GM23248 (cell line): Measurements from ENCODE around the gene VRK3. TPM values are rescaled to one million over a fixed set of nuclear protein-coding genes. Genes with fewer than 3 reads are reported as not detected.

ENCODE experiments used
- DNase-seq: peaks from one replicate; pipeline ENCODE4 v3.0.0-alpha.2; 2015
- H2AFZ ChIP-seq: fragments of 200-600 bp; sonication (generic); 2 replicates; pipeline ENCODE4 v1.6.1; 2016; ENCODE audit warnings: antibody characterized with exemption
- H3F3A ChIP-seq: fragments of 200-600 bp; sonication (generic); 2 replicates; pipeline ENCODE4 v1.6.1; 2016; ENCODE audit warnings: mild to moderate bottlenecking, antibody characterized with exemption, mixed run types; ENCODE audit not compliant: insufficient read depth
- H3K27ac ChIP-seq: fragments of 200-600 bp; sonication (generic); 2 replicates; pipeline ENCODE4 v1.5.1; 2016; ENCODE audit warnings: mild to moderate bottlenecking
- H3K27me3 ChIP-seq: fragments of 200-600 bp; sonication (generic); replicated peaks from 2 replicates; pipeline ENCODE4 v1.6.1; 2016; ENCODE audit warnings: mild to moderate bottlenecking; ENCODE audit not compliant: insufficient read depth
- H3K36me3 ChIP-seq: fragments of 200-600 bp; sonication (generic); 2 replicates; pipeline ENCODE4 v1.6.1; 2016; ENCODE audit warnings: low read depth, mild to moderate bottlenecking
- H3K4me1 ChIP-seq: fragments of 200-600 bp; sonication (generic); 2 replicates; pipeline ENCODE4 v1.6.1; 2016; ENCODE audit warnings: mild to moderate bottlenecking; ENCODE audit not compliant: insufficient read depth
- H3K4me2 ChIP-seq: fragments of 200-600 bp; sonication (generic); one replicate; pipeline ENCODE4 v1.6.1; 2016; ENCODE audit warnings: mild to moderate bottlenecking; ENCODE audit not compliant: unreplicated experiment
- H3K4me3 ChIP-seq: fragments of 200-600 bp; sonication (generic); 2 replicates; pipeline ENCODE4 v1.5.1; 2016; ENCODE audit warnings: mild to moderate bottlenecking
- H3K79me2 ChIP-seq: fragments of 200-600 bp; sonication (generic); 2 replicates; pipeline ENCODE4 v1.6.1; 2016; ENCODE audit warnings: mild to moderate bottlenecking; ENCODE audit not compliant: insufficient read depth
- H3K9ac ChIP-seq: fragments of 200-600 bp; sonication (generic); 2 replicates; pipeline ENCODE4 v1.6.1; 2016; ENCODE audit warnings: mild to moderate bottlenecking
- H3K9me2 ChIP-seq: fragments of 200-600 bp; sonication (generic); 2 replicates; pipeline ENCODE4 v1.6.1; 2016; ENCODE audit warnings: mixed run types, mild to moderate bottlenecking, moderate library complexity; ENCODE audit not compliant: insufficient read depth
- H3K9me3 ChIP-seq: fragments of 200-600 bp; sonication (generic); one replicate; pipeline ENCODE4 v1.6.1; 2017; ENCODE audit warnings: low read depth
- H4K20me1 ChIP-seq: fragments of 200-600 bp; sonication (generic); 2 replicates; pipeline ENCODE4 v1.6.0; 2016; ENCODE audit not compliant: insufficient read depth
- EZH2 ChIP-seq: fragments of 200-600 bp; sonication (generic); IDR thresholded peaks from 2 replicates; pipeline ENCODE4 v1.6.1; 2018; ENCODE audit warnings: antibody characterized with exemption, mild to moderate bottlenecking; ENCODE audit not compliant: insufficient read depth, poor library complexity, severe bottlenecking
- EZH2phosphoT487 ChIP-seq: fragments of 200-600 bp; sonication (generic); IDR thresholded peaks from 2 replicates; pipeline ENCODE4 v1.6.1; 2018; ENCODE audit warnings: antibody characterized with exemption, moderate library complexity, mild to moderate bottlenecking, low read depth; ENCODE audit not compliant: insufficient read depth
- WGBS, 2 experiments: methylation state at CpG; one replicate each; pipeline ENCODE4 v1.1.6; 2015 to 2017; ENCODE audit warnings: low lambda C conversion rate in 2 of 2, low coverage in 1 of 2; ENCODE audit errors: missing lambda C conversion rate in 2 of 2; 5-methylcytosine and 5-hydroxymethylcytosine counted together
- in situ Hi-C: fragments of 300-500 bp; cut with MboI; formaldehyde crosslinking; loops from 2 replicates; pipeline ENCODE4 v1.15.0; 2020
- polyA plus RNA-seq: library from polyadenylated mRNA; unstranded; fragments of >200 nt; fragmentation: Nextera tagmentation; extraction: Ambion mirVana; gene quantifications from 2 replicates; pipeline ENCODE4 v1.2.1, GENCODE V29; 2016
- total RNA-seq: library from RNA; depleted of rRNA; stranded (reverse); fragments of >200 nt; shearing (Covaris generic); gene quantifications from 2 replicates; pipeline ENCODE4 v1.2.3, GENCODE V29; 2014

Gene VRK3
- total and polyA plus RNA-seq, 2 experiments from 2014 or later, result 30.8 to 45.6 TPM

DNA sequence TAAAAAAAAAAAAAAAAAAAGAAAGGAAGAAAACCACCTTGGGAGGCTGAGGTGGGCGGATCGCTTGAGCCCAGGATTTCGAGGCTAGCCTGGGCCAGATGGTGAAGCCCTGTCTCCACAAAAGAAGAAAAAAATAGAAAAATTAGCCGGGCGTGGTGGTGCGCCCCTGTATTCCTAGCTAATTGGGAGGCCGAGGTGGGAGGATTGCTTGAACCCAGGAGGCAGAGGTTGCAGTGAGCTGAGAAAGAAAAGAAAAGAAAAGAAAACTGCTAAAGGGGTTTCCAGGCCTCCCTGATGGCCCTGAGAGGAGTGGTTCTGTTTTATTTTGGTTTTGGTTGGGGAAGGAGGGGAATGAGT lies 1.4 kb upstream of the VRK3 start:
- no peak for DNase-seq
- H3K9me2 ChIP-seq, result no peaks in the 10 kb centered on the region
- H3K36me3 ChIP-seq, result no peaks in the 10 kb centered on the region
- H2AFZ ChIP-seq, result no peak overlapping the region
- H3K9me3 ChIP-seq, result no peaks in the 10 kb centered on the region
- peak overlapping the region; percentile 86 for H3K9ac ChIP-seq
- H3K27ac ChIP-seq, result no peak overlapping the region
- peaks cover 19% of the 10 kb centered on the region for H3K4me1 ChIP-seq
- TF ChIP-seq EZH2 (no peak), EZH2phosphoT487 (no peak)
- no peaks in the 10 kb centered on the region for H4K20me1 ChIP-seq
- H3K27me3 ChIP-seq, result no peaks in the 10 kb centered on the region
- in situ Hi-C loops, result no loop called here
- no peaks in the 10 kb centered on the region for H3F3A ChIP-seq
- H3K4me2 ChIP-seq, result peak overlapping the region; percentile 58
- H3K79me2 ChIP-seq, result peaks cover 91% of the 10 kb centered on the region
- 90 to 93% methylated on average over 7 of the region's 7 CpGs for WGBS, 2 experiments
- peak overlapping the region; percentile 88 for H3K4me3 ChIP-seq

DNA sequence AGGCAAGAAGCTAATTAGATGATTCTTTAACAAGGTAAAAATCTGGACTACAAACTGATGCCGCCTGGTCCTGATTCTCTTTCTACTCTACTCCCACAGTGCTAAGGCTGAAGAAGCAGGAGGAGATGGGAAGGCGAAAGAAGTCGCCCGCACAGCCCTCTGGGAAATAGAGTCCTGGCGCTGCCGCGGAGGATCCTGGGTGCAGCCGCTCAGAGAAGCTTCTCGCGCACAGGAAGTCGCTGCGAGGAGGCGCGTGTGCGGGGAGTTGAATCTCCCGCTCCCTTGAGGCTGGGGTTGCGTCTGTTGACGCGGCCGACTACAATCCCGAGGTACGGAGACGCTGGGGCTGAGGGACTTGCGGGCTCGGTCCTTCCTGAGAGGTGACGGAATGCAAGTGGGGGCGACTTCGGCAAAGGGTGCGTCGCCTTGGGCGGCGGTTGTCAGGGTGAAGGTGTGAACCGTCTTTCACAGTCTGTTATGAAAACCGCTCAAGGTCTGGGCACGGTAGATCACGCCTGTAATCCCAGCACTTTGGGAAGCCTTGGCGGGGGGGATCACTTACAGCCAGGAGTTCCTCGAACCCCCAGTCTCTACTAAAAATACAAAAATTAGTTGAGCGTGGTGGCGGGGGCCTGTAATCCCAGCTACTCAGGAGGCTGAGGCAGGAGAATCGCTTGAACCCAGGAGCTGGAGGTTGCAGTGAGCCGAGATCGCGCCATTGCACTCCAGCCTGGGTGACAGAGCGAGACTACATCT lies 800 bp upstream of the VRK3 start, which contains the start of gene ZNF473:
TSS of gene ZNF473 (plus strand) at position 212 of the 756 bp plus-strand sequence. CDS start 5,078 bp downstream, outside the sequence.
- DNase-seq, result peak; percentile 98
- H3K4me3 ChIP-seq, result peak within 1 kb of the TSS; percentile 92
- H2AFZ ChIP-seq, result peak within 1 kb of the TSS; percentile 92
- H3K79me2 ChIP-seq, result peaks cover 91% of the 10 kb centered on the region
- H3F3A ChIP-seq, result no peaks in the 10 kb centered on the region
- peak within 1 kb of the TSS; percentile 92 for H3K9ac ChIP-seq
- in situ Hi-C loops, result no loop called here
- 6 to 10% methylated on average over 44 to 45 of the region's 45 CpGs for WGBS, 2 experiments
- peaks cover 19% of the 10 kb centered on the region for H3K4me1 ChIP-seq
- peak within 1 kb of the TSS; percentile 79 for H3K4me2 ChIP-seq
- no peaks in the 10 kb centered on the region for H3K36me3 ChIP-seq
- H3K27ac ChIP-seq, result peak within 1 kb of the TSS; percentile 93
- no peaks in the 10 kb centered on the region for H4K20me1 ChIP-seq
- no peaks in the 10 kb centered on the region for H3K9me3 ChIP-seq
- TF ChIP-seq EZH2, result no peak
- no peak for TF ChIP-seq EZH2phosphoT487
- H3K9me2 ChIP-seq, result no peaks in the 10 kb centered on the region
- H3K27me3 ChIP-seq, result no peaks in the 10 kb centered on the region

- peaks cover 85% of the 10 kb centered on the region for H3K79me2 ChIP-seq
- 1 to 2% methylated on average over 10 of the region's 10 CpGs for WGBS, 2 experiments
Measured at GRCh38 chr19:50024719-50025021, 502 bp downstream of the VRK3 start.

DNA sequence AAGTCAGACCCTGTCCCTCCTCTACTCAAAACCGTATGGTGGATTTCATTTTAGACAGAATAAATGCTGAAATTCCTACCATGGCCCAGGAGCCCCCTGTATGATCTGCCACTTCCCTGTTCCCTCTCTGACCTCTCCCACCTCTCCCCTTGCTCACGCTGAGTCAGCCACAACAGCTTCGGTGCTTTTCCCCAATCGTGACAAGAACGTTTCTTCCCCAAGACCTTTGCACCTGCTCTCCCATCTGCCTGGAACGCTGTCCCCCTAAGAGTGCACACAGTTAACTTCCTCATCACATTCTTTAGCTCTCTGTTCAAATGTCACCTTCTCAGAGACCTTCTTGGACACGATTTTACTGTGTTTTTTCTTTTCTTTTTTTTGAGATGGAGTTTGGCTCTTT lies 2.3 kb downstream of the VRK3 start:
- Histone ChIP-seq H3K36me3 (peaks cover 14% of the 10 kb centered on the region), H3K27ac (no peak overlapping the region), H3F3A (no peaks in the 10 kb centered on the region), H3K9me3 (no peaks in the 10 kb centered on the region), H3K4me1 (peaks cover 19% of the 10 kb centered on the region), H4K20me1 (no peaks in the 10 kb centered on the region), H2AFZ (no peak overlapping the region), H3K4me3 (no peak overlapping the region), H3K79me2 (peaks cover 67% of the 10 kb centered on the region), H3K4me2 (no peak overlapping the region), H3K27me3 (no peaks in the 10 kb centered on the region), H3K9ac (no peak overlapping the region), H3K9me2 (no peaks in the 10 kb centered on the region)
- no peak for TF ChIP-seq EZH2phosphoT487
- TF ChIP-seq EZH2, result no peak
- 77 to 78% methylated on average over 7 of the region's 7 CpGs for WGBS, 2 experiments
- DNase-seq, result no peak
- in situ Hi-C loops, result no loop called here

More at GRCh38 chr19:50024719-50025021, 502 bp downstream of the VRK3 start:
- Histone ChIP-seq H3K4me1 (peaks cover 19% of the 10 kb centered on the region), H3K9me3 (no peaks in the 10 kb centered on the region), H3K9me2 (no peaks in the 10 kb centered on the region), H3K36me3 (peaks cover 4% of the 10 kb centered on the region; the same call in 1 of the 2 replicates), H4K20me1 (no peaks in the 10 kb centered on the region), H3K4me3 (peak overlapping the region; percentile 92), H3K4me2 (peak overlapping the region; percentile 79), H3K27ac (peak overlapping the region; percentile 79), H3K9ac (peak overlapping the region; percentile 92), H3K27me3 (no peaks in the 10 kb centered on the region), H2AFZ (peak overlapping the region; percentile 92), H3F3A (no peaks in the 10 kb centered on the region)
- in situ Hi-C loops, result no loop called here
- DNase-seq, result no peak
- TF ChIP-seq EZH2 (no peak), EZH2phosphoT487 (no peak)
